Measurements from ENCODE around the gene CYS1. TPM values are rescaled to one million over a fixed set of nuclear protein-coding genes. Genes with fewer than 3 reads are reported as not detected.

Gene CYS1
- total and polyA plus RNA-seq, 2 of the 13 experiments (the other 11 are each of a cell fraction or from before 2014, with no cell fraction given) = 0.04 TPM; not detected in 1

GRCh38 chr2:10078001-10078400 lies 2.2 kb downstream of the CYS1 start:
- DNase-seq (ENCODE audit: low spot score) = no peak
- ChIA-PET CTCF (ENCODE audit: low intra/inter-chr PET ratio, low total read pairs) (no interaction called here), POLR2A (no interaction called here)
- in situ Hi-C loops (cut with HindIII; ENCODE audit: extremely low pct_ligation_motif_present, low pct_unique_long_range_greater_than_20kb) = loop anchor here (5.0 kb wide), 1 partner anchor 39 kb away; no protein-coding TSS in a partner anchor
- Histone ChIP-seq H3K27ac (ENCODE audit: extremely low read length, insufficient read depth, low read length) (no peak overlapping the region), H3K4me1 (ENCODE audit: insufficient read depth, low read length) (peaks cover 12% of the 10 kb centered on the region), H2AFZ (ENCODE audit: low read length) (no peak overlapping the region), H3K27me3 (ENCODE audit: control insufficient read depth in 1 of 2, insufficient read depth in 2 of 2, low read length in 2 of 2) (peaks cover 13 to 73% of the 10 kb centered on the region in 2 experiments; a peak in 4 of 5 replicates), H3K36me3 (replicated peaks in 1 of 2; ENCODE audit: control insufficient read depth in 1 of 2, insufficient read depth in 2 of 2, low read length in 2 of 2) (no peaks in the 10 kb centered on the region), H4K20me1 (ENCODE audit: insufficient read depth, low read length) (no peaks in the 10 kb centered on the region), H3K9me3 (ENCODE audit: low read length) (no peaks in the 10 kb centered on the region), H3K4me2 (ENCODE audit: low read depth, low read length) (no peak overlapping the region), H3K4me3 (replicated peaks in 1 of 3; ENCODE audit: insufficient read depth in 1 of 3, low read depth in 2 of 3, low read length in 3 of 3) (no peak overlapping the region), H3K9ac (ENCODE audit: insufficient read depth, low read depth, low read length) (no peak overlapping the region), H3K79me2 (ENCODE audit: insufficient read depth, low read length) (no peaks in the 10 kb centered on the region)
- no peak for ATAC-seq
- WGBS (ENCODE audit: low lambda C conversion rate) = 42% methylated on average over 7 of the region's 7 CpGs
- intact Hi-C loops (cut with micrococcal nuclease; ENCODE audit: unreplicated experiment) = no loop called here
- TF ChIP-seq ZNF18 (CRISPR knock-in tag; IDR thresholded peaks at IDR 0.05; ENCODE audit: insufficient replicate concordance) (peak; percentile 31), CBX2 (IDR thresholded peaks at IDR 0.05; ENCODE audit: low read depth, low read length) (no peak), CBX2 (CRISPR knock-in tag; IDR thresholded peaks at IDR 0.05; ENCODE audit: low read depth) (no peak), ZNF576 (CRISPR knock-in tag; IDR thresholded peaks at IDR 0.05) (0 out of 2 replicates have a peak, but pooled peaks have one; percentile 11)
- BruUV-seq (replicated peaks) = no TSS peak
- FAIRE-seq = no peak

- H3K79me2 ChIP-seq (ENCODE audit: insufficient read depth, low read length) = no peaks in the 10 kb centered on the region
- DNase-seq (ENCODE audit: low spot score) (no peak), FAIRE-seq (no peak), ATAC-seq (no peak)
- H3K4me1 ChIP-seq (ENCODE audit: insufficient read depth, low read length) = peaks cover 21% of the 10 kb centered on the region
- ChIA-PET POLR2A (no interaction called here), CTCF (ENCODE audit: low intra/inter-chr PET ratio, low total read pairs) (no interaction called here)
- no peak overlapping the region for H3K4me2 ChIP-seq (ENCODE audit: low read depth, low read length)
- H2AFZ ChIP-seq (ENCODE audit: low read length) = no peak overlapping the region
- H3K27ac ChIP-seq (ENCODE audit: extremely low read length, insufficient read depth, low read length) = no peak overlapping the region
- no peak for TF ChIP-seq SP140L (CRISPR knock-in tag; IDR thresholded peaks at IDR 0.05; ENCODE audit: borderline replicate concordance)
- peak; percentile 2 to 10; a peak in 1 of 4 replicates for TF ChIP-seq MAFK (conservative IDR thresholded peaks at IDR 0.05 in 1 of 2, IDR thresholded peaks at IDR 0.05 in 1 of 2; ENCODE audit: low read length in 2 of 2)
- no peaks in the 10 kb centered on the region for H3K36me3 ChIP-seq (replicated peaks in 1 of 2; ENCODE audit: control insufficient read depth in 1 of 2, insufficient read depth in 2 of 2, low read length in 2 of 2)
- intact Hi-C loops (cut with micrococcal nuclease; ENCODE audit: unreplicated experiment) (no loop called here), in situ Hi-C loops (cut with HindIII; ENCODE audit: extremely low pct_ligation_motif_present, low pct_unique_long_range_greater_than_20kb) (loop anchor here (5.0 kb wide), 1 partner anchor 40 kb away; no protein-coding TSS in a partner anchor)
- 61% methylated on average over 5 of the region's 5 CpGs for WGBS (ENCODE audit: low lambda C conversion rate)
- peaks cover 13 to 76% of the 10 kb centered on the region in 2 experiments; a peak in 4 of 5 replicates for H3K27me3 ChIP-seq (ENCODE audit: control insufficient read depth in 1 of 2, insufficient read depth in 2 of 2, low read length in 2 of 2)
- H4K20me1 ChIP-seq (ENCODE audit: insufficient read depth, low read length) = no peaks in the 10 kb centered on the region
- no TSS peak for BruUV-seq (replicated peaks)
- no peak overlapping the region for H3K4me3 ChIP-seq (replicated peaks in 1 of 3; ENCODE audit: insufficient read depth in 1 of 3, low read depth in 2 of 3, low read length in 3 of 3)
- no peaks in the 10 kb centered on the region for H3K9me3 ChIP-seq (ENCODE audit: low read length)
- H3K9ac ChIP-seq (ENCODE audit: insufficient read depth, low read depth, low read length) = no peak overlapping the region
These were observed 3.2 kb downstream of the CYS1 start for GRCh38 chr2:10076988-10077527.

All from HepG2 (cell line).